RCC 7860 (cell line): Measurements from ENCODE around the gene SEC24B.
"Not testable (repeated sequence)": the region's sequence is repeated elsewhere in the genome, so short reads cannot be mapped to it uniquely, and the experiment has no call there.

ENCODE experiments used
- DNase-seq: peaks from one replicate; pipeline ENCODE4 v3.0.0-alpha.2; 2015; ENCODE audit warnings: low spot score
- FAIRE-seq: peaks from 2 replicates; lab custom pipeline; 2012; peaks lifted over from hg19 to GRCh38; lab: Jason Lieb, UNC

Gene SEC24B

DNA sequence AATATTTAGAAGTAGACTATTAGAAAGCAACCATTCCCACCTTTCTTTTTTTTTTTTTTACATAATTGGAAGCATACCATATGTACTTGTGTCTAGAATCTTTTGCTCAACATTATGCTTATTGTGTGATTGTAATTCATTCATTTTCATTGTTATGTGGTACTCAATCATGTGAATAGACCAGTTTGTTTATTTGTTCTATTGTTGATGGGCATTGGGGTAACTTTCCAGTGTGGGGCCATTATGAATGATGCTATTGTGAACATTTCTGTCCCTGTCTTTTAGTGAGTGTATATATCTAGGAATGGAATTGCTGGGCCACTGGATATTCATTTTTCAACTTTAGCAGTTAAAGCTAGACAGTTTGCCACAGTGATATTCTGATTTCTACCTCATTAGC is 63.9 kb downstream of the SEC24B start:
- no peak for DNase-seq
- no peak for FAIRE-seq

DNA sequence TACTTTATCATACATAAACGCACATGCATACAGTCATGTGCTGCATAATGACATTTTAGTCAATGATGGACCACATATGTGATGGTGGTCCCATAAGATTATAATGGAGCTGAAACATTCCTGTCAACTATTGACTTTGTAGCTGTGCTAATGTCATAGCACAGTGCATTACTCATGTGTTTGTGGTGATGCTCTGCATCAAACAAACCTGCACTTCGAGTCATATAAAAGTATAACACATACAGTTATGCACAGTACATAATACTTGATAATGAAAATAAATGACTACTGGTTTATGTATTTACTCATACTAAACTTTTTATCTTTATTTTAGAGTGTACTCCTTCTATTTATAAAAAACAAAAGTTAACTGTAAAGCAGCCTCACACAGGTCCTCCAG is 65.9 kb downstream of the SEC24B start:
- no peak for FAIRE-seq
- no peak for DNase-seq

DNA sequence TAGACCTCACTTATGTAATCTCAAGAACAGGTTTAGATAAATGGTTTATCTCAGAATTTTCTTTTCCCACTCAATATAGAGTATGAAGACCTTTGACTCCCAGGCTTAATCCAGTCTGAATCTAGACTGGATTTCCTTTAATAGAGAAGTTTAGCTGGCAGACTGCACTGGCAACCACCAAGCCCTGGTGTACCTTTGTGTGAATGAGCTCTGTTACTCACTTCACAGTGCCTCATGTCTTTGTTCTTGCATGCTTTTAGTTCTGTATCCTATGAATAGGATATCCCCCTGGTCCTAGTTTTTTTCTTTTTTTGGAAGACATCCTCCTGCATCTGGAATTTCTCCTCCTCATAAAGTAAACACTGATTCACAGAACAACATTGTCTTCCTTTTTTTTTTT is 73.3 kb downstream of the SEC24B start:
- FAIRE-seq, result no peak
- DNase-seq, result no peak

DNA sequence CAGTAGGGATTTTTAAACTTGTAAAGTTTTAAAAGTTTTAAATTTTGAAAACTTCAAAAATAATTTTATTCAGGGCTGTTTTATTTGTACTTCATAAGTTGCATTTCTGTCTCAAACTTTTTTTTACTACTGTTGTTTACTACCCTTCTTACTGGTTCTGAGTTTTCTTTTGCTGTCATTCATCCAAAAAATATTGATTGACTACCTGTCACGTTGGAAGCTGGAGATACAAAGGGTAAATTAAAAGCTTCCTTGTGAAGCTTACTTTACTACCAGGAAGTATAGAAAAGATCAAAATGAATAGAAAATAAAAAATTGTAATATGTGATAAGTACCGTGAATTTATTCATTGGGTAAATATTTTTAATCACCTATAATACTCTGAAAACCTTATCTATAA is 77.1 kb downstream of the SEC24B start:
- DNase-seq (no peak), FAIRE-seq (peak; percentile 22)

DNA sequence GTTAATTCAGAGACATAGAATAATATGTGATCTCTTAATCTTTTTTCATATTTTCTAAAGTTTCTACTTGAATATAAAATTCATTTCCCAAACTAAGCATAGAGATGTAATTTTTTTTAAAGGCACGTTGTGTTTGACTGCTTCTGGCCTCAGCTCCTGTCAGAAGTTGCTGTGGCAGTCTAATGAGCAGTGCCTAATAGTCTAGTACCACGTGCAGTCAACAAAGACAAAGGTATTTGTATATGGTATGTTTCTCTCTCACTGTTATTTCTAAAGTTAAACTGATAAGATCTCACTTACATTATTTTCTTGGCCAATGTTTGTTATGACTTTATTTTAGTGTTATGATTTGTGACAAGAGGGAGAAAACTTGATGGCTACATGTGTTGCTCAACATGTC is 77.8 kb downstream of the SEC24B start:
- DNase-seq (no peak), FAIRE-seq (no peak)

DNA sequence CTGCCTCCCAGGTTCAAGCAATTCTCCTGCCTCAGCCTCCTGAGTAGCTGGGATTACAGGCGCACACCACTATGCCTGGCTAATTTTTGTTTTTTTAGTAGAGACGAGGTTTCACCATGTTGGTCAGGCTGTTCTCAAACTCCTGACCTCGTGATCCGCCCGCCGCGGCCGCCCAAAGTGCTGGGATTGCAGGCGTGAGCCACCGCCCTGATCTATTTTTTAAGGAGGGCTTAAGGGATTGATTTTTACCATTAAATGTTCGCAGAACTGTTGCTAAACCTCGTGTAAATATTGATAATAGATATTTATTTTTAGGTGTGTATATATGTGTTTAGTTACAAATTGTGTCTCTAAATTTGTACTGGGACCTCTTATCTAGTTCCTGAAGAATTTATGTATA is 79.8 kb downstream of the SEC24B start:
- DNase-seq, FAIRE-seq: not testable (repeated sequence)

DNA sequence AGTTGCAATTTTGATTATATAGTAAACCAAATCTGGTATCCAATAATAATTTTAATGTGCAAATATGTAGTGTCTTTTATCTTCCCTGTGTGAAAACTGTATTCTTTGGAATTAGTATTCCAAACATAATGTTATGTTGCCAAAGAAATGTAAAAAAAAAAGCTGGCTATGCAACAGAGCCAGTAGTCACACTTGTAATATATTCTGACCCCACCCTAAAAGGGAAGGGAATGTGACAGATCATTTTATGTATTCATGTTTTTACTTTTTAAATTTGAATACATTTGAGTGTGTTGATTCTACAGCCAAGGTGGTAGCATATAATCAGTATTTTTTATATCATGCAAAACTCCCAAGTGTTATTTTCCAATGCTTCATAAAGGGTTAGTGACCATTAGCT is 98.6 kb downstream of the SEC24B start:
- FAIRE-seq (no peak), DNase-seq (no peak)

DNA sequence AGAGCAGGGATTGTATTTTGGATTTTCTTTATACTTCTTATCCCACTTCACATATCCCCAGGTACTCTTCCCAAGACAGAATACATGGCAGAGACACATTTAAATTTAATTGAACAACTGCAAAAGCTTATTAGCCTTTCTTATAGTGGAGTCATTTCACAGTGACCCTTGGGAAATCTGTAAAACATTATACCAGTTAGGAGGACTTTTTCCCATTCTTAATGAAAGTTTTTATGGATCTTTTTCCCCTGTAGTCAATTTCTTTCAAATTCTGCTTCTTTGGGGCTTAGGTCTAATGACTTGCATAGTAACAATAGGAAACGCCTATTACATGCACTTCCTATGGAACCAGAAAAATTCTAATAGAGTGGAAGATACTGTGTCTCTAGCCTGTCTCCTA is 111.8 kb downstream of the SEC24B start:
- FAIRE-seq, result no peak
- DNase-seq, result no peak

DNA sequence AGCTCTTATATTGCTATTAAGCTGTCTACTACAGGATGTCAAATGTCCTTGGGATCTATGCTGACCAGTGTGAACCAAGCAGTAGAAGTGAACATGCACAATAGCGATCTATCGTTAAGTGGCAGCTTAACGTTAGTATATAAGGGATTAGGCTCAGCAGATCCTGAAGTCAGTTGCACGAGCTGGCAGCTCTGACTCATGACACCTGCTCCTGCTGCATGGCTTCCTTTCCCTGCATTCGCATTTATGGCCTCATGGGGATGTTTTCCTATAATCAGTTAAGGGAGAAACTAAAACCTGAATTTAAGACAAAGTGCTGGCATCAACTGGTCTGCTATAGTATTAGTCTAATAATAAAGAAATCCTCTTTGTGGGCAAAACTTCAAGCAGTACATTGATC is 113.8 kb downstream of the SEC24B start:
- no peak for DNase-seq

DNA sequence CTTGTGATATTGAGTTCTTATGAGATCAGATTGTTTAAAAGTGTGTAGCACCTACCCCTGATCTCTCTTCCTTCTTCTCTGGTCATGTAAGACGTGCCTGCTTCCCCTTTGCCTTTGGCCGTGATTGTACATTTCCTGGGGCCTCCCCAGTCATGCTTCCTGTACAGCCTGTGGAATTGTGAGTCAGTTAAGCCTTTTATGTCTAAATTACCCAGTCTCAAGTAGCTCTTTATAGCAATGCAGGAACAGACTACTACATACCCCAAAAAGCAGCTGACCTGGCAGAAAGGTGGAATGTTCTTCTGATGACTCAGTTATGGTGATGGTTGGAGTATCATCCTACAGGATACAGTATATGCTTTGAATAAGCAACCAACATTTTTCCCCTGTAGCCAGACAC is 115.0 kb downstream of the SEC24B start:
- FAIRE-seq (peak; percentile 70), DNase-seq (peak; percentile 81)

More for the DNA sequence above, 113.8 kb downstream of the SEC24B start:
- no peak for FAIRE-seq

DNA sequence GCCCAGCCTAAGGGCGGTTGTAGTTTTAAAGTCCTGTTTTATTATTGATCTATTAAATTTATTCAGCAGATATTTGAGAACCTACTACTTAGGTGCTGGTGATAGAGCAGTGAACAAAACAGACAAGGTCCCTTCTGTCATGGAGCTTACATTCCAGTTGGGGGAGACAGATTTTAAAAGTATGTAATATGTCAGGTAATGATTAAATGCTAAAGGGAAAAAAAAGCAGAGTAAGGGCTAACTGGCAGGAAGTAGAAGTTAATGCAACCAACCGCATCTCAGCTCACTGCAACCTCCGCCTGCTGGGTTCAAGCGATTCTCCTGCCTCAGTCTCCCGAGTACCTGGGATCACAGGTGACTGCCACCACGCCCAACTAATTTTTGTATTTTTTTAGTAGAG is 118.6 kb downstream of the SEC24B start:
- FAIRE-seq (no peak), DNase-seq (no peak)

DNA sequence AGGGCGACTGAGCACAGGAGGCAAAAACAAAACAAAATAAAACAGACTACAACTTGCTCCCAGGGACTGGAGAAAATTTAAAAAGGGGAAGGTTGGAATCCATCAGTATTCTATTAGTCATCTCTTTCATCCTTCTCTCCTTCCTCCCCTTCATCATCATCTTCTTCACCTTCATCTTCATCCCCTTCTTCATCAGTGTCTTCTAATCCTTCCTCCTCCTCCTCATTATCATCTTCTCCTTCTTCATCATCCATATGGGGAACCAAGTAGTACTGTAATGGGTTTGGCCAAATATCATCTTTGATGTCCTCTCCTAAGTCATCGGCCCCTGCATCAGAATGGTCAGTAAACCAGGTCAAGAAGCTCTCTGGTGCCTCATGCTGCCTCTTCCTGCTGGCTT is 119.5 kb downstream of the SEC24B start:
- no peak for DNase-seq
- no peak for FAIRE-seq

DNA sequence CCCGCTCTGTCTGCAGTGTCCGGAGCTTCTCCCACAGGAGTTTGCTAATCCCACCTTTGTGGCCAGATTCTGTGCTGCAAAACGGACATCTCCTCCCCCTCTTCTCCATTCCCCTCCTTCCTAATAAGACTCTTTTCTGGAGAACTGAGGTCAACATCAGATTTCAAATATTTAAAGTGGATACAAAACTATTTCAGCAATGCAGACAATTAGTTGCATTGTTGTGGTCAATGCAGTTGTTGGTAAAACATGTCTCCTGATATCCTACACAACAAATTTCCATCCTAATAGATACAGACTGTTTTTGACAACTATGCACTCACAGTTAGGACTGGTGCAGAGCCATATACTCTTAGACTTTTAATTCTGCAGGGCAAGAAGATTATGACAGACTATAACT is 121.4 kb downstream of the SEC24B start:
- FAIRE-seq (no peak), DNase-seq (no peak)

DNA sequence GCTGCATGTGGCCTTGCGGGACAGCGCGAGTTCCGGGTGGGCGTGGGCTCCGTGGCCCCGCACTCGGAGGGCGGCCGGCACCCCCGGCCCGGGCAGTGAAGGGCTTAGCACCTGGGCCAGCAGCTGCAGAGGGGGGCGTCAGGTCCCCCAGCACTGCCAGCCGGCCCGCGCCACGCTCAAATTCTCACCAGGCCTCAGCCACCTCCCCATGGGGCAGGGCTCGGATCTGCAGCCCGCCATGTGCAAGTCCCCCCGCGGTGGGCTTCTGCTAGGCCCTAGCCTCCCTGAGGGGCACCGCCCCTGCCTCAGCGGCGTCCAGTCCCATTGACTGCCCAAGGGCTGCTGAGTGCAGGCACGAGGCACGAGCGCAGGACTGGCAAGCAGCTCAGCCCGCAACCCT is 123.8 kb downstream of the SEC24B start:
- FAIRE-seq, result no peak

DNA sequence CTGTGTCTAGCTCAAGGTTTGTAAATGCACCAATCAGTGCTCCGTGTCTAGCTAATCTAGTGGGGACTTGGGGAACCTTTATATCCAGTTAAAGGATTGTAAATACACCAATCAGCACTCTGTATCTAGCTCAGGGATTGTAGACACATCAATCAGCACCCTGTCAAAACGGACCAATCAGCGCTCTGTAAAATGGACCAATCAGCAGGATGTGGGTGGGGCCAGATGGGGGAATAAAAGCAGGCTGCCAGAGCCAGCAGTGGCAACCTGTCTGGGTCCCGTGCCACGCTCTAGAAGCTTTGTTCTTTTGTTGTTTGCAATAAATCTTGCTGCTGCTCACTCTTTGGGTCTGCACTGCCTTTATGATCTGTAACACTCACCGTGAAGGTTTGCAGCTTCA is 124.5 kb downstream of the SEC24B start:
- not testable (repeated sequence) for DNase-seq, FAIRE-seq

More for the DNA sequence above, 123.8 kb downstream of the SEC24B start:
- DNase-seq, result no peak

DNA sequence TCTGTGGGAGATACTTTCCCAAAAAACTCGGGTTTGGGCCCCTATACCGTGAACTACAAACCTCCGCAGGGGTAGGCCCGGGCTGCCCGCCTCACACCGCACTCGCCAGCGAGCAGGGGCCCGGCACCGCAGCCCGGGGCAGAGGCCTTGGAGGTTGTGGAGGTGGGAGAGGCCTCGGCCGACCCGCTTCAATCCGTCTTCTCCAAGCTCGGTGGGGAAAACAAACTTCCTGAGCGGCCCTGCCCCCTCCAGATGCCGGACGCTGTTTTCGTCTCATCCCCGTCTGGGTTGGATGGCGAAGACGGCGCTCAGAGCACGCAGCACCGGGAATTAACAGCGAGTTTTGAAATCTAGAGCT is 126.0 kb downstream of the SEC24B start:
- peak; percentile 11 for DNase-seq
- no peak for FAIRE-seq

DNA sequence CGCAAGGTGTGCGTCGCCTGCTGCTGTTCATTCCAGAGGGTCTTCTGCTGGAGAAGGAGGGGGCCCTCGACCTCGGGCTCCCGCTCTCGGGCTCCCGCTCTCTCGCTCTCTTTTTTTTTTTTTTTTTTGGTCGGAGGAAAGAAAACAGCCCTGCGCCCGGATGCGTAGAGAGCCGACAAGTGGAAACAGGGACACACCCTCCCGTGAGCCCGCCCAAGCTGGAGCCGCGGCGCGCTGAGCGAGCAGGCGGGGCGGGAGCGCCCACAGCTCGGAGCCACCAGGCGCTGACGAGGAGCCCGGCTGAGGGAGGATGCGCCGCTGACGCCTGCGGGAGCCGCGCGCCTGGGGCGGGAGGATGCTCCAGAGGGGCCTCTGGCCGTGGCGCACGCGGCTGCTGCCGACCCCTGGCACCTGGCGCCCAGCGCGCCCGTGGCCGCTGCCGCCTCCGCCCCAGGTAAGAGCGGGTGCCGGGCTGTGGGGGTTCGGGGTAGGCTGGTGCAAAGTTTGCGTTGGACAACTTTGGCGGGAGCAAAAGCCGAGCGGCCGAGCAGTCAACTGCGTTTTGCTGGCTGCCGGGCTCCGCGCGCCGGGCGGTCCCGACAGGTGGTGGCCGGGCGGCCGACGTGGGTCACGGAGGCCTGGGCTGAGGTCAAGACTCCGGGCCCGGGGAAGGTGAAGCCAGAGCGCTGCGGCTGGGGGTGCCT is 126.5 kb downstream of the SEC24B start, which contains the start of gene MCUB:
TSS of gene MCUB (plus strand) at position 264 of the 704 bp plus-strand sequence. CDS start at position 356, 92 bp downstream.
- DNase-seq (peak; percentile 73), FAIRE-seq (no peak)

DNA sequence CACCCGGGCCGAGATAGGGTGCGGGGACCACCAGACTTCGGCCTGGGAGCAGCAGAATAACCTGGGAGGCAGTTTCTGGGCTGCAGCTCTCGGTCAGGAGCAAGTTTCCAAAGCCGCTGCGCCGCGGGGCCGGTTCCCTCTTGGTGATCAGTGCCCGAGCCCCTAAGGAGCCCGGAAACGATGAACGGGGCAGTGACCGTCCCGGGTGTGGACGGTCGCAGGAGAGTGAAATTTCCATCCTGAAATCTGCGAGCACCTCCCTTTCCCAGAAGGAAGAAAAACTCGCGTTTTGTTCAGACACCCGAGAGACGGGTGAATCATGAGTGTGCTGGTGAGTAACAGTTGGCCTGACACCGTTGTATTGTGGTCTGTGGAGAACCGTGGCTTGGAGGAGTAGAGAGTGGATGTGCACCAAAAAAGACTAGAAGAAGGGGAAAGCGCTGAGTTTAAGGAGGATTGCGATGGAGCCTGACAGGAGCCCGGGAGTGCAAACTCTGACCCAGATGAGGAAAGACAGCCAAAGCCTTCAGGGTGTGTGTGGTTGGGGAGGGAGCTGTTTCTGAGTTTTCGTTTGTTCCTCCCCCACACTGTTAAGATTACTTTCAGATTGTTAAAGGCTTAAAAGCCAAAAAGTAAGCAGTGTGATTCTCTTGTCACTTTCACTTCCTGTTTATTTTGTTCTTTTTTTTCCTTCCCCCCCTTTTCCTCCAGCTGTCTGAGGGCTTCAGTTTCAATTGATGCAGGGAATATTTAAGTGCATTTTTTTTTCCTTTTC is 127.3 kb downstream of the SEC24B start:
- FAIRE-seq (peak; percentile 72), DNase-seq (peak; percentile 61)

DNA sequence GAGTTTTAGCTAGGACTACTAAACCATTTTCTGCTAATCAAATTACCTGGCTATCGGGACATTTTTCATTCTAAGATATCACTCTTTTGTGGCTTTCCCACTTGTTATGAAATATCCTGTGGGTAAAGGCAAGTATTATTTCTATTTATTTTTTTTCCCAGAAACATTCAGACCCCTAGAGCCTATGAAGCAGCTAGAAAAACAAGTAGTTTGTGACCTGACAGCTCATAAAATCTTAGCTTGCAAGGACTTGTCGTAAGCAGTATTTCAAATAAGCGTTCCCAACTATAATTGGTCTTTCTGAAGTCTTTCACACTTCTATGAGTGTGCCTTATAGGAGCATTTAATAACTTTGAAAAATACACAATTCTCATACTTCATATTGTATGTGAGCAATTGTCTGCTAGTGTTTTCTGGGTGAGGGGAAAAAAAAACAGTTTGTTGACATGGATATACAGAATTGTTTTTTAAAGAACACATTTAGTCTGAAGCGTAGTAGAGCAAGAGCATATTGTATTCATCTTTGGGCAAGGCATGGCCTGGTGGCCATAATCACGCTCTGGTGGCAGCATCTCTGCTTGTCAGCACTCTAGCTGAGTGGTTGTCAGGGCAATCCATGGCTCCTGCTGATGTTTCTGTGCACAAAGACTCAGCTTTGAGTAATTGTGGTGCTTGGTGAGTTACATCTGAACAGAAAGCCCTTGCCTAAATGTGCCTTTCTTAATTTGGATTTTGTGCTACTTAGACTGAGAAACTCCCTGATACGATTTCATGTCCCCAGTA is 129.0 kb downstream of the SEC24B start:
- DNase-seq (no peak), FAIRE-seq (no peak)

DNA sequence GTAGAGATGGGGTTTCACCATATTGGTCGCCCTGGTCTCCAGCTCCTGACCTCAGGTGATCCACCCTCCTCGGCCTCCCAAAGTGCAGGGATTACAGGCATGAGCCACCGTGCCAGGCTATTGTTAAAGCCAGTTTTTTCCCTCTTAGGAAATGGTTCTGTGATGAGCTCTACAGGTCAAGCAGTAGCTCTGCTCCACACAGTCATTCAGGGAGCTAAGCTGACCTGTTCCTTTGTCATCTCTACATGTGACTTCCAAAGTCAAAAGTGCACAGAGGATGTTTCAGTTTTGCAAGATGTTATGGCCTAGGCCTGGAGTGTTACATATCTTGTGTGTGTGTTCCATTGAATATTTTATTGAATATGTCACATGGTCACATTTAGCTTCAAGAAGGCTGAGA is 137.9 kb downstream of the SEC24B start:
- no peak for FAIRE-seq
- no peak for DNase-seq

DNA sequence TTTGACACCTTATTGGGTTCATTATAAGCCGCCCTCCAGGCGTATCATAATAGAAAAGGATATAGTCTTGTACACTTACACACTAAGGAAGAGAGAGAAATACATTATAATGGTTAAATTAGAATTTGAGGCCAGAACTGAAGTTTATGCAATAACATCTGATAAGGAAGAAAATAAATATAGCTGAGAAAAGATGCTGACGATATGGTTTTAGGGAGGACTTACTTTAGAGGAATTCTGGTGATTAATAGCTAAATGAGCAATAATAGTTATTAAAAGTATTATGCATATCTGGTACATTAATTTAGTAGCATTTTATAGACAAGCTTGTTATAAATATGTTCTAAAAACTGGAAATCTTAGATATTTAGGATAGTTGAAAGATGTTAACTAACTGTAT is 138.5 kb downstream of the SEC24B start:
- no peak for DNase-seq
- no peak for FAIRE-seq

DNA sequence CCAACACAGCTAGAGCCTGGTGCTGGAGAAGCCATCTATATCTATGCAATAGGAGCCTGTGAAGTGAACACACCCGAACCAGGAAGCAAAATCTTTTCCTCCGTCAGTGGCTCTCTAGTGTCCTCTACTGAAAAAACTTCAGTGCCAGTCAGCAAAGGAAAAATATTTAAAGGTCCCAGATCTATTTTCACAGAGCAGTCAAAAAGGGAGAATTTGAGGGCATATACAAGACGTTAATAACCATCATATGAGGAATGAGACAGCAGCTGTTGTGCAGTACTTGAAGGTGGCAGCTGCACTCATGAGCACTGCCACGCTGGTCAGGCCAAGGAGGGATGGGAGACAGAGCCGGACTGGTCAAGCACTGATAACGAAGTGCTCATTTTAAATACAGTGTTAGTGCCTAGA is 140.8 kb downstream of the SEC24B start:
- FAIRE-seq, result no peak
- no peak for DNase-seq
